ENCODE data around the gene APPL2.

- TF ChIP-seq CTCF (IDR thresholded peaks at IDR 0.05), result no peak
- TF ChIP-seq POLR2A (IDR thresholded peaks at IDR 0.05), result no peak
Measured at GRCh38 chr12:105245291-105245690, 9.3 kb upstream of the APPL2 start.

Measured in testis (tissue), 2 donors.